GM21447 (cell line): ENCODE results near the gene TIRAP.
A peak's percentile ranks its signal among the peaks of the same experiment; 100 is the strongest.

Source experiments
- ATAC-seq: cut with Tn5 transposase; IDR thresholded peaks from one replicate; pipeline ENCODE4 v1.9.1; 2021; ENCODE audit not compliant: unreplicated experiment

The TIRAP gene

DNA sequence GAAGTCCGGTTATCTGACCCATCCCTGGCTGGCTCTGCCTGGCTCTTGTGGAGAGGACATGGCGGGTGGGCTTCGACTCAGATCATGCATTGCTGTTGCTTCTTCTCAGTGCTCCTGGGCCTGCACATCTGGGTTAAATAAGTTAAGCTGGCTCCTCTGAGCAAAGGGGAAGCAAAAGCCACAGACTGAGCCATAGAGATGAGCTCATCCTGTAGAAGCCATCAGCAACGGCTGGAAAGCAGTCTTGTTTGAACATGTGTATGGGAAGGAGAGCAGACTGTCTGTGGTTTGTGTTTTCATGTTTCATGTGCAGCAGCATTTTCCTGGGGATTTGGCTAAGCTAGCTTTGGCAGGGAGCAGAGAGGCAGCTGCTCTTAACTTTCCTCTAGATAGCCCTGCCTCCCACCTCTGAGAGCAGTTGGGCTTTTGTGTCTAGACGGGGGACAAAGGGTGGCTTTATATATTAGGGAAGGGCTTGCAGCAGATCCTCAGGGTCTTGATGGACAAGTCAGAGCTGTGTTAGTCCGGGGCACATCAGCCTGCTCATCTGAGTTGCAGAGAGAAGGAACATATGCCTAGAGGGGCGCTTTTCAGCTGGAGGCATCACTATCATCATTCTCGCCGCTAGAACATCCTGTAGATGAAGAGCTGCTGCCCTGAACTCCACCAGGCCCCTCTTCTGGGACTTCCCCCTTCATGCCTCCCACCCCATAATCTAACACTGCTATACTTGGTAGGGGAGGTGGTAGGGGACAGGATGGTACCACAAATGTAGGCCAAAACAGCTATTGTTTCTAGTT lies 35.9 kb downstream of the TIRAP start:
- peak; percentile 91 for ATAC-seq

DNA sequence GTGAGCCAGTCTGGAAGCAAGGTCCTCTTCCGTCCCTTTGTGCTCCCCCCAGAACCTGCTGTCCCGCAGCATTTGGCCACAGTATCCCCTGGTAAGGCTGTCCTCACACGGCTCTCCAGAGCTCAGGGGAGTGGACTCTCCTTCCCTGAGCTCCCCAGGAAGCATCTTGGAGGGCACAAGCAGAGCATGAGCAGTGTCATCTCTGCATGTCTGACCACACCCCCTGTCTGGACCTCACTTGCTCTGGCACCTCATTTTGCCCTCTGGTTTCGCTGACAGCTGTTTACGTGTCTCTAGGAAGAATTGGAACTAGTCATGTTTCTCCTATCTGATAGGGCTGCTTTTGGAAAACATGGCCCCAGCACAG lies 36.5 kb downstream of the TIRAP start:
- no peak for ATAC-seq

DNA sequence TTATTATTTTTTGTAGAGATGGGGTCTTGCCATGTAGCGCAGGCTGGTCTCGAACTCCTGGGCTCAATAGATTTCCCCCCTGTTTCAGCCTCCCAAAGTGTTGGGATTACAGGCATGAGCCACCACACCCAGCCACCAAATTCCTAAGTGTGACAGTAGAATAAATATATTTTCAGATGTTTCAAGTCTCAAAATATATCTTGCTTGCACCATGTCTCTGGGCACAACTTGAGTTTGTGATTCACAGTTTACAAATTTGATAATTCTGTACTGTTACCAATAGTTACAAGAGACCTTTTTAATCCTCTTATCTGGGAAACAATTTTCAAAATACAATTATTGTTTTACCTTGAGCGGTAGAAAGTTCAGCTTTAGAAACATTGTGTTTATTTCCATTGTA lies 40.1 kb downstream of the TIRAP start:
- no peak for ATAC-seq

DNA sequence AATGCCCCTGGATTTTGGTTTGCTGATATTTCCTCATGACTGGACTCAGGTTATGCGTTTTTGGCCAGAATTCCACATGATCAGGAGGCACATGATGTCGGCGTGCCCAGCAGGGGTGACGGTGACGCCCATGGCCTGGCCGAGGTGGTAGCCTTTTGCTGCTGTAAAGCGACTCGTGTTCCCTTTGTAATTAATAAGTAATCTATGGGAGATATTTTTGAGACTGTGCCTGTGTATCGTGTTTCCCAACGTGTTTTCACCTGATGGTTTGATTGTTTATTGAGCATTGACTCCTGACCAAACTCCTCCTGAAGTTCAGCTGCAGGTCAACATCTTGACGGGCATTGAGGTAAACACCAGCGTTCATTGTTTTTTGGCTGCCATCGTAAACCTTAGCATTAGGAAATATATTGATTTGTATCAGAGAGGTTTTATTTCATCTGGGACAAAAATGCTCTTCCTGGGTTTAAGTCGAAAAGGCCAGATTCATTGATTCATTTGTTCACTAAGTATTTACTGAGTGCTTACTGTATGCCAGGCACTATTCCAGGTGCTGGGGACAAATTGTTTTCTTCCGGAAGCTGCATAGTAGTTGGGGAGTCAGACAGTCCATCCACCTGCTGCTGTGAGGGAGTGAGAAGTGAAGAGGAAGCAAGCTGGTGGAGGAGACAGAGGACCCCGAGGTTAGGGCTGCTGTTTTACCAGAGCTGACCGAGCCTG lies 44.5 kb downstream of the TIRAP start:
- no peak for ATAC-seq

DNA sequence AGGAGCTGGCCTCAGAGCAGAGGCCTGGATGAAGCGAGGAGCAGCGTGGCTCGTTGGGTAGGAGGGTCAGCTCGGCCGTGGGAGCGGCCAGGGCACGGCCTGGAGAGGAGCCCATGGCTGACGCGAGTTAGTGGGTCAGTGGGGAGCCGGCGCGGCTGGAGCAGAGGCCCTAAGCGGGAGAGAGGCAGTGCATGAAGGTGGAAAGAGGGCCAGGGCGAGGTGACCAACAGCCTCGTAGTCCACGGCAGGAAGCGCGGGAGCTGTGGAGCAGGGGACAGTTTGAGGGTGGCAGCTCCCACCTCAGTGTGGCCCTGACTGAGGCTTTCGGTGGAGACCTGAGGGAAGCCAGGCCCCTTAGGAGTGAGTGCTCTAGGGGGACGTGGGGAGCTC lies 45.1 kb downstream of the TIRAP start:
- no peak for ATAC-seq

DNA sequence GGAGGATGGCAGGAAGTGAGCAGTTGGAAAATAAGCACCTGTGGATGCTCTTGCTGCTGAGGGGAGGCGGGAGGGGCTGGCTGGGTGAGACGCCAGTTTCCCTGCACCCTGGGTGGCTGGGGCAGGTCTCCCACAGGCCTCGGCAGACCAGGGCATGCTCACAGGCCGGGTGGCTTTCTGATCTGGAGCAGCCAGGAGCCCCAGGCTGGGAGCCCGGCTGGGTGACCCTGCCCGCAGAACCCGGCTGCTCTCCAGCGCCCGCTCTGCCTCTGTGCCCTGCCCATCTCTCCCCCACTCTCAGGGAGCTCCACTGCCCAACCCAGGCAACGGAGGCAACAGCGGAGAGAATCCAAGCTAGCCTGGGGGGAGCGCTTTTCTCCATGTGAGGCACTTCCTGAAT lies 45.6 kb downstream of the TIRAP start:
- no peak for ATAC-seq

DNA sequence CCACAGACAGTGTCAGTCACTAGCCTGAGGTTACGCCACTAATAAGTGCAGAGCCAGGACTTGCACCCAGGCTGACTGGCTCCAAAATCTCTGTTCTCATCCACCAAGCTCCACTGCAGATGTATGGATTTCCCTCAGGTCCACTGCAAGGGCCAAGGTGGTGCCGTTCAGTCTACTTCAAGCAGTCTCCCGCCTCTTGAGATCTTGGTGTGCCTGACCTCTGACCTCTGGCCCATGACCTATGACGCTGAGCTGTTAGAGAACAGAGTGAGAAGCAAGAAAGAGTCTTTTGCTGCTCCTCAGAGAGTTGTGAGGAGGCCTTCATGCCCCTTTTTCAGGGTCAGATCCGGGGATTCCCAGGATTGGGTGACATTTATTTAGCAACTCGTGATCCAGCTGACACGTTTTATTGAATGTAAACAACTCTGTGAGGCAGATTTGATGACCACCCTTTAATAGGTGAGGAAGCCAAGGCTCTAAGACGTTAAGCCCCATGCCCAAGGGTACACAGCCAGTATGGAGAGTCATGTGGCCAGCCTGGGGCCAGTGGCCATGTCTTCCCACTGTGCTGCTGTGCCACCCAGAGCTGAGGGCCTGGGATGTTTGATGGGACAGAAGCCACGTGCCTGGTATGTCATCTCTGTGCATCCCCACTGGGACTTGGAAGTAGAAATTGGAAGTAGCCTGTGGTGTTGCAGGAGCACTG lies 46.2 kb downstream of the TIRAP start:
- ATAC-seq = no peak

DNA sequence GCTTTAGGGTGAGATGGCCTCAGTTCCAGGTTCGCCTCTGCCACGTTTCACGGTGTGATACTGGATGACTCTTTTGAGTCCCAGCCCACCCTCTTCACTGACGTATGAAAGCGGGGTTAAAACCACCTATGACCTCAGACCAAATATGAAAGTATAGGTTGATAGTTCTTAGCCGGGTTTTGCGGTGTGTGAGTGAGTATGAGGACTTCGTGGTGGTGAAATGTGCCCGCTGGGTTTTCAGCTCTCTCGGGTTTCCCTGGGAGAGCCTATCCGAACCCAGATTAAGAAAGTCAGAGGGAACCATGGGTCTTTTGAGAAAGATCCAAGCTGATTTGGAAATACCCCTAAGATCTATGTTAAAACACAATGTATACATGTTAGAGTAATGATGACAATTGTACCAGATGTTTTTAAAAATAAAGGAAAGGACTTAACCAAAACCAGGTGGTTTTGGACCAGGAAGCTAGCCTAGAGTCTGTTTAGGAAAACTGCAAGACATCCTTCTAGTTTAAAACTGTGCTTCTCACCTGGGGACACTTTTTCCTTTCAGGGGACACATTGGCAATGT lies 46.8 kb downstream of the TIRAP start:
- ATAC-seq = no peak

DNA sequence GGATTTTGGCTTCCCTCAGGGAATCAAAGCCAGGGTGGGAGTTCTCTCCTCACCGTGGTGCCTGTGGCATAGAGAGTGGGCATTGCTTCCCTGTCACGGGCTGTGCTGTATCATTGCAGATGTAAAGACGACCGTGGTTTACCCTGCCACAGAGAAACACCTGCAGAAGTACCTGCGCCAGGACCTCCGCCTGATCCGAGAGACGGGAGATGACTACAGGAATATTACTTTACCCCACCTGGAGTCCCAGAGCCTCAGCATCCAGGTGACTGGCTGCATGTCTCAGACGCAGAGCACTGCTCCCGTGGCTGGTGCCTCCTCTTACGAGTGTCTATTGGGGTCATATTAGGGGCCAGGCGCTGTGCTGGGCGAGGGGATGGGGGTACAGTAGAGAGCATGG lies 48.4 kb downstream of the TIRAP start:
- ATAC-seq = no peak

DNA sequence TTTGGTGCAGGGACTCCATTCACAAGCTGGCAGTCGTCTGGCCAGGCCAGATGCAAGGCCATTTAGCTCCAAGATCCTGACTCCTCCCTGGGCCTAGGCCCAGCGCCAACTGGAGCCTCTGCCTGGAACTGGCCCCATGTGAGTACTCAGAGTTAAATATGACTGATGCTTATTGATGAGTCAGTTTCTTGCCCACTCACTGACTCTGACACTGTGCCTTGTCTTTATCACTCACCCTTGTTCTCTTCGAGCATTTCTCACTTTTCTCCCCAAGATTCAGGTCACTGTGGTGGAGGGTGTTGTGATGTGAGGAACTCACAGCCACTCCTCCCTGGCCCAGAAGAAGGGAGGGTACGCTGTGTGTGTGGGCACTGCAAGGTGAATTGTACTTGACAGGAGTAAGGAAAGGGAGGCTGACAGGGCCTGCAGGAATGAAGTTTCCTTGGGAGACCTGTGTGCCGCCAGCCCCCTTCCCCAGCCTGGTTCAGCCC lies 49.4 kb downstream of the TIRAP start:
- ATAC-seq = no peak

DNA sequence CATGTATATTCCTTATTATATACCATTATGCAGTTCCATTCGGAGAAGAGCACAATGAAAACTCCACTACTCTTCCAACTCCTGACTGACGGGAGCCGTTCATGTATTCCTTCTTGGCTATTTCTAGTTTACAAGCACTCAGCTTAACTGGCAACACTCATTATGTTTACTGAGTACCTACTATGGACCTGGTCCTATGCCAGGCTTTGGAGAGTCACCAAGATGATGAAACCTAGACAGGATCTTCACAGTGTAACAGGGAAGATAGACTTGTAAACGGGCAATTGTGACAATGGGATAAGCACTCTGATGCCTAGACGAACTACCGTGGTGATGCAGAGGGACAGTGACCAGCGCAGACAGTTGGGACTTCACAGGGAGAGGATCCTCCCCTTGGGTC lies 50.2 kb downstream of the TIRAP start:
- ATAC-seq = no peak

DNA sequence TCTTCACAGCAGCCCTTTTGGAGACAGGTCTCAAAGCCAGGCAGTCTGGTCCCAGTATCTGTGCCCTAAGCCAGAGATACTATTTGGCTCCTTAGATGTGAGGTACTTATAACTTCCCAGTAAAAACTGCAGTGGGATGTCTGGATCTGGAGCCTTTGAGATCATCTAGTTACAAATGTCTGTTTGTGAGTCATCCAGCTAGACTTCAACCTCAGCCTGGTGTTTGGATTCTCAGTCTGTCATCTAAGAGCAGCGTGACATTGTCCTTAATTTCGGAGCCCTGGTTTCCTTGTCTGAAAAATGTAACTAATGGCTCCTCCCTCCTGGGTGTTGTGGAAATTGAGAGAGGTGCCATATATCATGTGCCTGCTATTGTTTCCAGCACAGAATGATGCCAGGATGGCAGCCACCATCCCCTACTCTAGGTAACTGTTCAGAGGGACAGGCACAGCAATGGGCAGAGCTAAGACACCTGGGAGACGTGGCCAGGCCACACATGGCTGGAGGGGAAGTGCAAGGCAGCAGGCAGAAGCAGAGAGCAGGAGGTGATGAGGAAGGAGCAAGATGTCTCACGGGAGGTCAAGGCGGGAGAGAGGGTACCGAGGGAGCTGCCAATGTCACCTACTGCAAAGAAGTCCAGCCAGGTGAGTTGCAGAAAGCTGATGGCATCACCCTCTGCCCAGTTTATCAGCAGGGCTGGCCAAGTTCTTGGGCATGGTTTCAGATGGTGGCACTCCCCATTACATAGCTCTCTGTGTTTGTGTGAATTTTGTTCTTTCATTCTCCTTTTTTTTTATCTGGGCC lies 52.0 kb downstream of the TIRAP start:
- no peak for ATAC-seq

DNA sequence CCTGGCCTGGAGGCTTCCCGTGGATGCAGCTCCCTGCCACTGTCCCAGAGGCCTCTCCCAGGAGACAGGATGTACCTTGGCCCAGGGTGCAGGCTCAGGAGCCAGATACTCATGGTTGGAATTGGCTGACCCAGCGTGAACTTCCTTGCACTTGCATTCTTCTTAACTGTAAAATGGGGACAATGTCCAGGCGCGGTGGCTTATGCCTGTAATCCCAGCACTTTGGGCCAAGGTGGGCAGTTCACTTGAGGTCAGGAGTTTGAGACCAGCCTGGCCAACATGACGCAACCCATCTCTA lies 52.5 kb downstream of the TIRAP start:
- ATAC-seq = no peak

DNA sequence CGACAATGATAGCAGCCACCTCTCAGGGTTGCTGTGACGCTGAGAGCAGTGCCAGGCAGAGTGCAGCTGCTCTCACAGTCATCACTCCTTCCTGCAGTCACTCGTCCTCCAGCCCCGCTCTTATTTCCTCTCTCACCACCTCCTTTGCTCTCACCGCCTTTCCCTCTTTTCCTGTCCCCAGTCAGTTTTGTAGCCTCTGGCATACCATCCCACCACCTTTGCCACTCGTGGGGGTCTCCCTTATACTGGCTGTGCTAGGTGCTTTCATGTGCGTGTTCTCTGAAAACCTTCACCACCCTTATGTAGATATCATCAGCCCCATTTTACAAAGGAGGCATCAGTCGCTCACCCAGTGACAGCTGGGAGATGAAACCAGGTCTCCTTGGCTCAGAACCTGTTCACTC lies 53.2 kb downstream of the TIRAP start:
- no peak for ATAC-seq

DNA sequence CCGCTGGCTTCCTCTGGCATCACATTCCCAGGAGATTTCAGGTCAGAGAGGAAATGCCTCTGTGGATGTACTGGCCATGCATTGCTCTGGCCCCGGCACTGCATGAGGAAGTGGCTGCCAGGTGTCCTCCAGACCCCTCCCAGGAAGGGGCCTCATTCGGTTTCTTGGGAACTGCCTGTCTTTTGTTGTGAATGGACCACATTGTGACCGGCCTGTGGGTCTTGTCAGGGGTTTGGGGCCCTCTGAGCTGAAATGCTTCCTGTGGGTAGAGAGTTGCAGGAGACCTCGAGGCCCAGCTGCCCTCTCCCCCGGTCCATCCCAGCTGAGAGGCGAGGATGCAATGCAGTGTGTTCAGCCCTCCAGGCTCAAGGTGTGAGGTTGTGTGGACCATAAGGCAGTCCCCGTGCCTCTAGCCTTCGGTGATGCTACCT lies 53.8 kb downstream of the TIRAP start:
- ATAC-seq = no peak

DNA sequence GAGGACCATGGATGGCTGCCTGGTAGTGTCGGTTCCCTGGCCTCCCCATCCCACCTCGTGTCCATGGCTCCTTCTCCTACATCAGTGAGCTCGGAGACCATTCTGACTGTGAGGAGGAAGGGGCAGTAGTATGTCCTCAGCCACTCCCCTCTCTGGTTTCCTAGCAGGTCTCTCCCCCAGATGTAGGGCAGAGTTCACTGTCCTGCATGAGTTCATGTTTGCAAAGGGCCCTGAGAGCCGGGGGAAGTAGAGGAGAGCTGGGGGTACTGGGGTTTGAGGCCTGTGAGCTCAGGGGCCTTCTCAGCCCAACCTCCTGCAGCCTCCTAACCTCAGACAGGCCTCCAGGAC lies 54.2 kb downstream of the TIRAP start:
- no peak for ATAC-seq

DNA sequence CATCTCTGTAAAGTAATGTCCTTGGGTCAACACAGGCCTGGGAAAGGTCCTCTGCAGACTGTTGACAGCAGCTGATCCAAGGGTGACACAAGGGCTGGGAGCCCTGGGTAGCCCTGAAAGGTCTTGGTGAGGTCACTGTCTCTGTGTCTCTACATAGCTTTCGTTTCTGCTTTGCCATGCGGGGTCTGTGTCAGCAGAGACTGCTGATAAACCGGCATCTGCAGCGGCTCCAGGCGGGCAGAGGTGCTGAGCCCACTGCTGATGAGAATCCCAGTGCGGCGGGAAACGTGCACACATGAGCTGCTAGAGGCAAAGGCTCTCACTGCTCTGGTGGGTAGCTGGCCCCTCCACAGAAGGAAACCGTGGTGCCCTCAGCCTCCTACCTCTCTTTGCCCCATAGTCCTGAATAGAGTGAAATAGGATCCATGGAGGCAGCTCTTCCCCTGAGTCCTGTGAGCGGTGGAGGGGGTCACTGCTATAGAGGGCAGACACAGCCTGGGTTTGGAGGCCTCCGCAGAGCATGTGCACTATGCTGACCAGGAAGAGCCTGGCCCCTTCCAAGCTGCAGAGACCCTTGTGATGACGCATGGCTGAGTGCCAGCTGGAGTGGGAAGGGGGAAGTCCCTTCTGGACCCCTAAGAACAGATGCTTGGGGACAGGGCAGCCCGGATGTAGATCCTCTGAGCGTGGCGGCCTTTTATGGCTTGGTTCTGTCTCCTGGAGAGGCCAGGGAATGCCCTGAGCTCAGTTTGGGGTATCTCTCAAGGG lies 54.8 kb downstream of the TIRAP start:
- ATAC-seq = no peak

DNA sequence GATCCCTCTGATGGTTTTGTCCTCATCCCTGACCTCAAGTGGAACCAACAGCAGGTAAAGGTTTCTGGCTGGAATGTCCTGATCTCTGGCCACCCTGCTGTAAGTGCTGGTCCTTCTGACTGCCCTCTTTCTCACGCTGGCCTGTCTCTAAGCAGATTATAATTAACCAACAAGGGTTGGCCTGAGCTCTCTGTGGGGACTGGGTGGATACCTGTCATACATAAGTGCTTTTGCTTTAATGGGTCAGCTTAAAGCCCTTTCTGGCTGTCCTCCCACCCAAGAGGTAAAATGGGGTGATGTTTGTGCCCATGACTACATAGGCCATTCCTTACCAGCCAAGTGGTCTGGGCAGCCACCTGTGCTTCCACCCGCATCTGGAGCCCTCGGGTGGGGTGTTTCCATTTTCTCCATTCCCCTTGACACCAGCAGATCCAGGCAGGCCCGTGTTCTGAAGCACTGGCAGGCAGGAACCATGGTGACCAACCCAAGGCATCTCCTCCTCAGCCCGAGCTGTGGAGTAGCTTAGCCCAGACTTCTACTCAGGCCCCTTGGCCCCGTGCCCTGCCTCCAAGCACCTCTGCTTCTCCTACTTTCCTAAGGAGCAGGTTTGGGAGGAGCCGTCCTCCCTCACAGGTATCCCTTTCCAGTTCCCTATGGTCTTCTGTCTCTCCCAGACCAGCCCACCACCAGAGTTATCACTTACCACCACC lies 55.6 kb downstream of the TIRAP start:
- ATAC-seq = no peak

DNA sequence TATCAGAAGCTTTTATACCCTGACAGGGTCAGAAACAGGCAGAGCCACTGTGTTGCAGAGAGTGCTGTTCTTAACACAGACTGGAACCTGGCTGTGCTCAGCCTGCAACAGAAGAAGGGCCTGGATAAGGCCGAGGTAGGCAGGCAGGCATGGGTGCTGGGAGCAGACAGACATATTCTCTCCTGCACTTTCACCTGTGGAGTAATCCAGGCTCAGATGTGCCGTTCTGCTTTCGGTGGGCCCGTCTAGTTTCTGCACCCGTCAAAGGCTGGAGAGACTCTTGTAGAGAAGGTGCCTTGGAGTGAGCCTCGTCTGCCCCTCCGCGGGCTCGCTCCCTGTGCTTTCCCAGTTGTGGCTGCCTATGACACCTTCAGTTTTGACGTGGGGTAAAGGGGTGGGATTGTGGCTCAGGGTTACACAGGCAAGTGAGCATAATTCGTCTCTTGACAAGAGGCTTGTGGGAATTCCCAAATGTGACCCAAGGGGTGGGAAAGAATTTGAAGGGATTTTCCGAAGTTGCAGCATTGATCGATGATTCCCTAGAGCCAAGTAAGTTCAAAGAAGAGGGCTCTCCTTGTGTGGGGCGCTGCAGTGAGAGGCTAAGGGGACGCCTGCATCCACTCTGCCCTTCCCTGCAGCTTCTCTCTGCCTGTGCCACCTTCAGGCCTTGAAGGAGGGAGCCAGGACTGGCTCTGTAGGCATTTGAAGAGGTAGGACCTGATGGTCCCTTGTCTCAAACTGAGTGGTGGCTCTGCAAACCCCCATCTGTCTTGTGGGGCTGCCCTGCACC lies 56.4 kb downstream of the TIRAP start:
- ATAC-seq = no peak
